ENCODE results near the gene SPAG5. TPM values are rescaled to one million over a fixed set of nuclear protein-coding genes. Genes with fewer than 3 reads are reported as not detected.
A peak's percentile ranks its signal among the peaks of the same experiment; 100 is the strongest.

Gene SPAG5
- total RNA-seq, 4 donors from 2014 or later: 8.9 to 21.5 (median 13.6) TPM

GRCh38 chr17:28552176-28552999, 46.4 kb downstream of the SPAG5 start, which contains the start of gene UNC119:
Gene UNC119 (minus strand): TSS chr17:28552624. CDS start chr17:28552557, 67 bp downstream.
- in situ Hi-C loops (cut with MboI; ENCODE audit: low pct_ligation_motif_present in 1 of 4, low pct_unique_long_range_greater_than_20kb in 1 of 4, low sequenced_read_pairs in 3 of 4): no loop called here
- H3K27ac ChIP-seq: peak within 1 kb of the TSS; percentile 74 to 89 (median 80)
- peak; percentile 87 for DNase-seq
- intact Hi-C loops (cut with DNase I; ENCODE audit: low total_unique reads): no loop called here
- peaks cover 4 to 37% (median 8%) of the 10 kb centered on the region in 4 donors for H3K4me1 ChIP-seq
- no peaks in the 10 kb centered on the region for H3K9me3 ChIP-seq
- 2% methylated on average over 46 of the region's 67 CpGs; no CpG with 5 or more reads in 1 of the 2 donors for WGBS, 2 donors (ENCODE audit: low coverage in 1 of 2)
- peaks cover 0 to 28% (median 7%) of the 10 kb centered on the region in 4 donors for H3K36me3 ChIP-seq
- H3K4me3 ChIP-seq: peak within 1 kb of the TSS; percentile 56 to 91 (median 72)
- TF ChIP-seq POLR2AphosphoS5 (IDR thresholded peaks at IDR 0.05) (peak; percentile 39 to 78 (median 76)), POLR2A (IDR thresholded peaks at IDR 0.05) (peak; percentile 53), EP300 (IDR thresholded peaks at IDR 0.05; ENCODE audit: low read depth) (no peak), CTCF (IDR thresholded peaks at IDR 0.05) (no peak)
- H3K27me3 ChIP-seq: no peaks in the 10 kb centered on the region

- H3K4me1 ChIP-seq: peaks cover 4 to 37% (median 8%) of the 10 kb centered on the region in 4 donors
- no peaks in the 10 kb centered on the region for H3K27me3 ChIP-seq
- intact Hi-C loops (cut with DNase I; ENCODE audit: low total_unique reads): no loop called here
- TF ChIP-seq EP300 (IDR thresholded peaks at IDR 0.05; ENCODE audit: low read depth): no peak
- TF ChIP-seq POLR2AphosphoS5 (IDR thresholded peaks at IDR 0.05): no peak
- no peak for TF ChIP-seq POLR2A (IDR thresholded peaks at IDR 0.05)
- TF ChIP-seq CTCF (IDR thresholded peaks at IDR 0.05): no peak
- WGBS, 2 donors (ENCODE audit: low coverage in 1 of 2): 16 to 27% methylated on average over 3 to 10 of the region's 10 CpGs
- H3K9me3 ChIP-seq: no peaks in the 10 kb centered on the region
- DNase-seq: no peak
- peaks cover 0 to 27% (median 5%) of the 10 kb centered on the region in 4 donors for H3K36me3 ChIP-seq
- peak overlapping the region; percentile 74 to 89 (median 80) for H3K27ac ChIP-seq
- in situ Hi-C loops (cut with MboI; ENCODE audit: low pct_ligation_motif_present in 1 of 4, low pct_unique_long_range_greater_than_20kb in 1 of 4, low sequenced_read_pairs in 3 of 4): no loop called here
- H3K4me3 ChIP-seq: peak overlapping the region; percentile 56 to 91 (median 72)
Observed at GRCh38 chr17:28551421-28552175, 47.2 kb downstream of the SPAG5 start.

GRCh38 chr17:28550858-28551257, 48.0 kb downstream of the SPAG5 start:
- 100% methylated on average over 1 of the region's 1 CpG; no CpG with 5 or more reads in 1 of the 2 donors for WGBS, 2 donors (ENCODE audit: low coverage in 1 of 2)
- Histone ChIP-seq H3K4me3 (no peak overlapping the region), H3K27me3 (no peaks in the 10 kb centered on the region), H3K4me1 (peaks cover 4 to 37% (median 8%) of the 10 kb centered on the region in 4 donors), H3K27ac (no peak overlapping the region), H3K9me3 (no peaks in the 10 kb centered on the region), H3K36me3 (peaks cover 0 to 20% (median 1%) of the 10 kb centered on the region in 4 donors)
- intact Hi-C loops (cut with DNase I; ENCODE audit: low total_unique reads): no loop called here
- in situ Hi-C loops (cut with MboI; ENCODE audit: low pct_ligation_motif_present in 1 of 4, low pct_unique_long_range_greater_than_20kb in 1 of 4, low sequenced_read_pairs in 3 of 4): no loop called here
- TF ChIP-seq CTCF (IDR thresholded peaks at IDR 0.05) (no peak), EP300 (IDR thresholded peaks at IDR 0.05; ENCODE audit: low read depth) (no peak), POLR2A (IDR thresholded peaks at IDR 0.05) (no peak), POLR2AphosphoS5 (IDR thresholded peaks at IDR 0.05) (no peak)
- DNase-seq: no peak
